Naive thymus-derived CD4-positive, alpha-beta T cell (primary cell): ENCODE measurements around the gene MYBPH. TPM values are rescaled to one million over a fixed set of nuclear protein-coding genes. Genes with fewer than 3 reads are reported as not detected.

Experiments used
- ATAC-seq: fragments of 150-1000 bp; cut with Tn5 transposase; 2 replicates; pipeline ENCODE4 v1.10.0; 2021; ENCODE audit warnings: mild to moderate bottlenecking, moderate library complexity
- CTCF ChIA-PET: fragments of 350-600 bp; sonication (Branson Sonifier 250); formaldehyde crosslinking; loops from one replicate; lab custom pipeline; 2021; ENCODE audit warnings: antibody characterized with exemption; lab: Charles Lee
- POLR2A ChIA-PET: fragments of 350-600 bp; sonication (Branson Sonifier 250); formaldehyde crosslinking; loops from one replicate; lab custom pipeline; 2021; ENCODE audit warnings: antibody characterized with exemption, inconsistent platforms; lab: Charles Lee
- DNase-seq, 9 donors: peaks; one replicate each; pipeline versions ENCODE4 v3.0.0 to v3.0.0-alpha.2; 2020 to 2022; ENCODE audit warnings: mixed read lengths in 1 of 9
- H3K27ac ChIP-seq: one replicate; pipeline ENCODE4 v1.7.0; 2013; ENCODE audit warnings: mild to moderate bottlenecking, low read depth, low read length, moderate library complexity
- H3K27me3 ChIP-seq, 2 donors: one replicate each; pipeline ENCODE4 v1.7.0; 2013; ENCODE audit warnings: low read length in 2 of 2, mild to moderate bottlenecking in 2 of 2, moderate library complexity in 2 of 2; ENCODE audit not compliant: control insufficient read depth in 2 of 2, insufficient read depth in 2 of 2
- H3K36me3 ChIP-seq, 3 experiments: 1 replicate in 2 of 3; 2 replicates in 1 of 3; pipeline ENCODE4 v1.7.0; 2013; ENCODE audit warnings: low read length in 3 of 3, mild to moderate bottlenecking in 3 of 3, moderate library complexity in 1 of 3; ENCODE audit not compliant: insufficient read depth in 3 of 3, control insufficient read depth in 2 of 3
- H3K4me1 ChIP-seq, 2 donors: one replicate each; pipeline ENCODE4 v1.7.0; 2013; ENCODE audit warnings: low read length in 2 of 2, mild to moderate bottlenecking in 2 of 2, moderate library complexity in 1 of 2; ENCODE audit not compliant: control insufficient read depth in 2 of 2, insufficient read depth in 2 of 2
- H3K4me3 ChIP-seq: 2 replicates; pipeline ENCODE4 v1.7.0; 2013; ENCODE audit warnings: mild to moderate bottlenecking, low read length
- H3K9me3 ChIP-seq, 3 experiments: 1 replicate in 2 of 3; 2 replicates in 1 of 3; pipeline ENCODE4 v1.7.0; 2013; ENCODE audit warnings: low read length in 3 of 3; ENCODE audit not compliant: control insufficient read depth in 2 of 3
- H3K27ac Mint-ChIP-seq, 9 donors: one replicate each; pipeline ENCODE4 v1.8.0; 2020 to 2022; ENCODE audit warnings: mixed read lengths in 9 of 9, mild to moderate bottlenecking in 8 of 9, moderate library complexity in 5 of 9, inconsistent platforms in 2 of 9
- H3K27me3 Mint-ChIP-seq, 5 donors: one replicate each; pipeline ENCODE4 v1.8.0; 2021 to 2022; ENCODE audit warnings: mixed read lengths in 5 of 5, mild to moderate bottlenecking in 1 of 5
- H3K36me3 Mint-ChIP-seq, 5 donors: one replicate each; pipeline ENCODE4 v1.8.0; 2020 to 2022; ENCODE audit warnings: mixed read lengths in 5 of 5, mild to moderate bottlenecking in 3 of 5, inconsistent platforms in 1 of 5
- H3K4me1 Mint-ChIP-seq, 7 donors: one replicate each; pipeline ENCODE4 v1.8.0; 2020 to 2022; ENCODE audit warnings: mixed read lengths in 7 of 7, mild to moderate bottlenecking in 3 of 7, inconsistent platforms in 1 of 7
- H3K4me3 Mint-ChIP-seq, 10 donors: one replicate each; pipeline ENCODE4 v1.8.0; 2020 to 2022; ENCODE audit warnings: mild to moderate bottlenecking in 10 of 10, mixed read lengths in 10 of 10, moderate library complexity in 6 of 10, inconsistent platforms in 2 of 10
- H3K9me3 Mint-ChIP-seq, 11 donors: one replicate each; pipeline ENCODE4 v1.8.0; 2020 to 2022; ENCODE audit warnings: mixed read lengths in 11 of 11, mild to moderate bottlenecking in 4 of 11, inconsistent platforms in 1 of 11, moderate library complexity in 1 of 11
- intact Hi-C, 2 donors: fragments of 100-400 bp; cut with micrococcal nuclease; formaldehyde crosslinking; loops; one replicate each; pipeline ENCODE4 v1.15.1; 2023
- polyA plus RNA-seq, 2 donors: library from polyadenylated mRNA; unstranded; fragments of 300-500 nt; fragmentation: Illumina TruSeq; gene quantifications; one replicate each; pipeline ENCODE4 v1.2.3, GENCODE V29; 2021
- total RNA-seq, 6 experiments: library from RNA in 5 of 6; stranded (reverse) in 5 of 6; gene quantifications; 1 replicate in 5 of 6; 2 replicates in 1 of 6; pipeline ENCODE4 v1.2.3 and lab custom pipeline; 2021 to 2026

Gene MYBPH
- total and polyA plus RNA-seq, 7 experiments from 2014 or later = not detected

DNA sequence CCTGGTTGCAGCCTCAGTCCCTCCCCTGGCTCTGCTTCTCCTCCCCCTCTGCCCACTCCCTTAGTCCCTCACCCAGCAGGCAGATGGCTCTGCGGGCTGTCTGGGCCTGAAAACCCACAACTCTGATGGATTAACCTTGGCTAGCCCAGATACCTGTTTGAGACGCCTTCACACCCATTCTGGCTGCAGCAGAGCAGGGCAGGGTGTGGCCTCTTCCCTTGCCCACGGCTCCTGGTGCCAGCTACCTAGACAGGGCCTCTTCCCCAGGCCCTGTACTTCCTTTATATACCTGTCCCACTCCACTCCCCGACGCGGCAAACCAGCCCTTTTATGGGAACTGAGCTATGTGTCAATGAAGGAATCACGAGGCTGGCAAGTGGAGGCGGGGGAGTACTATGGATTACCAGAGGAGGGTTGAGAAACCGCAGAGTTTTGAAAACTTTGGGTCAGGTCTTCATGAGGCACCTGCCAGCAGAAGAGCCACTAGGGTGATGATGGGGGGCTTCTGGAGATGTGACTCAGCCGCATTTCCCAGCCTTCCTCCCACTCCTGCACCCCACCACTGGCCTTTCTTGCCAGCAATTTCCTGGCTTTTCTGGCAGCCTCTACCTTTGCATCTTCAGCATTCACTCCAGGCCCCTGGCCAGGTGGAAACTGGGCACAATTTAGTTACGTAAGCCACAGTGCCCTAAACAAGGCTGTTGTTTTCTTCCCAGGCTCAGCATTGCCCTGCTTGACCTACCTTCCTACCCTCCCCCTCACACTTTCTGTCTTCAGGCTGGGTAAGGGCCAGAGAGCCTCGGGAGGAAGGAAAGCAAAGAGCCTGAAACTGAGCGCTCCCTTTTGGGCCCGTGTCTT is 11.0 kb upstream of the MYBPH start, which contains the start of gene CHI3L1:
CHI3L1 (minus strand) TSS at position 259 of the 858 bp plus-strand sequence; CDS start at position 178, 81 bp downstream.
- Histone ChIP-seq H3K36me3 (no peaks in the 10 kb centered on the region), H3K4me1 (no peaks in the 10 kb centered on the region), H3K9me3 (no peaks in the 10 kb centered on the region), H3K4me3 (no peak within 1 kb of the TSS), H3K27ac (no peak within 1 kb of the TSS), H3K27me3 (no peaks in the 10 kb centered on the region)
- intact Hi-C loops = no loop called here
- ATAC-seq = no peak
- Mint-ChIP-seq H3K27ac (no peak within 1 kb of the TSS), H3K4me3 (peak within 1 kb of the TSS in 1 of 10 donors; percentile 8), H3K4me1 (peaks cover 0 to 6% (median 0%) of the 10 kb centered on the region in 7 donors), H3K36me3 (no peaks in the 10 kb centered on the region), H3K27me3 (peaks cover 0 to 18% (median 5%) of the 10 kb centered on the region in 5 donors), H3K9me3 (no peaks in the 10 kb centered on the region)
- ChIA-PET POLR2A (interaction anchor here (0.6 kb wide), 1 partner anchor 140 kb away, joined by 5 read pairs; no protein-coding TSS in a partner anchor), CTCF (no interaction called here)
- no peak for DNase-seq

DNA sequence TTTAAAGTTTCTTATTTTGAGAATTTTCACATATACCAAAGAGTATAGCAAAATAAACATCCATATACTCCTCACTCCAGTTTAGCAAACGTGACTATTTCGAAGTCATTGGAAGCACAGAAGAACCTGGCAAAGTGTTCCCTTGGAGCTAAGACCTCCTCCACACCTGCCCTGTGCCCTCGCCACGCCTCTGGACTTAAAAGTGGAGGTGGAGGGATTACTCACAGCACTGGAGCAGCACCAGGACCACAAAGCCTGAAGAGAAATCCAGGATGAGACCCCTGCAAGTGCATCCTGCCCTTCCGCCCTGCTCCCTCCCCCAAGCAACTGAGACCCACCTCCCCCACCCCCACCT is 10.4 kb upstream of the MYBPH start:
- H3K27ac ChIP-seq = no peak overlapping the region
- H3K36me3 ChIP-seq = no peaks in the 10 kb centered on the region
- ChIA-PET CTCF (no interaction called here), POLR2A (interaction anchor here (0.6 kb wide), 1 partner anchor 140 kb away, joined by 5 read pairs; no protein-coding TSS in a partner anchor)
- H3K9me3 ChIP-seq = no peaks in the 10 kb centered on the region
- H3K4me3 ChIP-seq = no peak overlapping the region
- Mint-ChIP-seq H3K4me1 (peaks cover 0 to 6% (median 0%) of the 10 kb centered on the region in 7 donors), H3K27me3 (peaks cover 0 to 18% (median 5%) of the 10 kb centered on the region in 5 donors), H3K4me3 (no peak overlapping the region), H3K9me3 (no peaks in the 10 kb centered on the region), H3K36me3 (no peaks in the 10 kb centered on the region), H3K27ac (no peak overlapping the region)
- H3K4me1 ChIP-seq = no peaks in the 10 kb centered on the region
- DNase-seq (no peak), ATAC-seq (no peak)
- no peaks in the 10 kb centered on the region for H3K27me3 ChIP-seq
- intact Hi-C loops = no loop called here

- Histone ChIP-seq H3K4me3 (no peak overlapping the region), H3K36me3 (no peaks in the 10 kb centered on the region), H3K27me3 (no peaks in the 10 kb centered on the region), H3K9me3 (no peaks in the 10 kb centered on the region), H3K4me1 (no peaks in the 10 kb centered on the region), H3K27ac (no peak overlapping the region)
- Mint-ChIP-seq H3K27ac (no peak overlapping the region), H3K9me3 (no peaks in the 10 kb centered on the region), H3K27me3 (peaks cover 0 to 18% (median 5%) of the 10 kb centered on the region in 5 donors), H3K4me1 (peaks cover 0 to 6% (median 0%) of the 10 kb centered on the region in 7 donors), H3K36me3 (no peaks in the 10 kb centered on the region), H3K4me3 (peak overlapping the region in 1 of 10 donors; percentile 8)
- ATAC-seq (no peak), DNase-seq (no peak)
- POLR2A ChIA-PET = no interaction called here
- intact Hi-C loops = no loop called here
- CTCF ChIA-PET = no interaction called here
These were observed 10.0 kb upstream of the MYBPH start for GRCh38 chr1:203185585-203185984.

- POLR2A ChIA-PET = no interaction called here
- H3K4me1 ChIP-seq = no peaks in the 10 kb centered on the region
- H3K4me1 Mint-ChIP-seq = peaks cover 0 to 6% (median 0%) of the 10 kb centered on the region in 7 donors
These were observed 9.4 kb upstream of the MYBPH start for GRCh38 chr1:203185061-203185461.

DNA sequence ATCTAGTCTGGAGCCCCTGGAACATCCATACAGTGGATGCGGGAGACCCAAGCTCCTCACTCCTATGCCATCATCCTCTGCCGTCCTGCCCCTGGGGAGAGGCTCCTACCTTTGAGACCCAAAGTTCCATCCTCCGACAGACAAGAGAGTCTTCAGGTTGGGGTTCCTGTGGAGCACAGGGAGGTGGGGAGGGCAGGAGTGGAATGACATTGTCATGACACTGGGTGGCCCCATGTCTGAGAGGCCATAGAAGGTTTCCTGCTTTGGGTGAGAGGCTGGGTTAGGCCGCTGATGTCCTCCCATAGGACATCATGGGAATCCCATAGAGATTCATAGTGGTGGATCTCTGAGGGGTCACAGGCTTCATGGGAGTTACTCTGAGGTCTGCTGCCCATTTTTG is 8.8 kb upstream of the MYBPH start:
- DNase-seq (no peak), ATAC-seq (no peak)
- CTCF ChIA-PET = no interaction called here
- H3K27me3 Mint-ChIP-seq = peaks cover 0 to 15% (median 5%) of the 10 kb centered on the region in 5 donors
- no peaks in the 10 kb centered on the region for H3K36me3 Mint-ChIP-seq
- no peaks in the 10 kb centered on the region for H3K36me3 ChIP-seq
- H3K4me3 Mint-ChIP-seq = peak overlapping the region in 1 of 10 donors; percentile 25
- no peak overlapping the region for H3K27ac Mint-ChIP-seq
- intact Hi-C loops = no loop called here
- H3K27me3 ChIP-seq = no peaks in the 10 kb centered on the region
- POLR2A ChIA-PET = no interaction called here
- no peak overlapping the region for H3K27ac ChIP-seq
- no peak overlapping the region for H3K4me3 ChIP-seq
- no peaks in the 10 kb centered on the region for H3K9me3 ChIP-seq
- no peaks in the 10 kb centered on the region for H3K9me3 Mint-ChIP-seq
- no peaks in the 10 kb centered on the region for H3K4me1 ChIP-seq
- H3K4me1 Mint-ChIP-seq = peaks cover 0 to 6% (median 0%) of the 10 kb centered on the region in 7 donors

More at GRCh38 chr1:203185061-203185461, 9.4 kb upstream of the MYBPH start:
- no peaks in the 10 kb centered on the region for H3K36me3 ChIP-seq
- no peak overlapping the region for H3K27ac ChIP-seq
- Mint-ChIP-seq H3K9me3 (no peaks in the 10 kb centered on the region), H3K4me3 (no peak overlapping the region), H3K36me3 (no peaks in the 10 kb centered on the region), H3K27ac (no peak overlapping the region), H3K27me3 (peaks cover 0 to 18% (median 5%) of the 10 kb centered on the region in 5 donors)
- CTCF ChIA-PET = no interaction called here
- no peak for ATAC-seq
- intact Hi-C loops = no loop called here
- DNase-seq = no peak
- no peaks in the 10 kb centered on the region for H3K27me3 ChIP-seq
- no peaks in the 10 kb centered on the region for H3K9me3 ChIP-seq
- no peak overlapping the region for H3K4me3 ChIP-seq

GRCh38 chr1:203183828-203184227 is 8.2 kb upstream of the MYBPH start:
- no peaks in the 10 kb centered on the region for H3K36me3 Mint-ChIP-seq
- no peak overlapping the region for H3K27ac Mint-ChIP-seq

More at GRCh38 chr1:203183828-203184227, 8.2 kb upstream of the MYBPH start:
- H3K27me3 ChIP-seq = no peaks in the 10 kb centered on the region
- H3K4me3 ChIP-seq = no peak overlapping the region
- H3K9me3 ChIP-seq = no peaks in the 10 kb centered on the region
- H3K27ac ChIP-seq = no peak overlapping the region
- H3K4me1 Mint-ChIP-seq = peaks cover 0 to 6% (median 0%) of the 10 kb centered on the region in 7 donors
- H3K27me3 Mint-ChIP-seq = peaks cover 0 to 14% (median 5%) of the 10 kb centered on the region in 5 donors
- intact Hi-C loops = no loop called here
- no peaks in the 10 kb centered on the region for H3K36me3 ChIP-seq
- no peaks in the 10 kb centered on the region for H3K4me1 ChIP-seq
- ATAC-seq = no peak
- DNase-seq = no peak
- ChIA-PET CTCF (interaction anchor here (0.7 kb wide), 1 partner anchor 732 kb away, joined by 3 read pairs; no protein-coding TSS in a partner anchor), POLR2A (no interaction called here)
- no peaks in the 10 kb centered on the region for H3K9me3 Mint-ChIP-seq
- no peak overlapping the region for H3K4me3 Mint-ChIP-seq
